ENCODE data around the gene ZNF784. TPM values are rescaled to one million over a fixed set of nuclear protein-coding genes. Genes with fewer than 3 reads are reported as not detected.

ZNF784 gene
- total and polyA plus RNA-seq, 2 experiments from 2014 or later = 5.5 to 7.2 TPM

DNA sequence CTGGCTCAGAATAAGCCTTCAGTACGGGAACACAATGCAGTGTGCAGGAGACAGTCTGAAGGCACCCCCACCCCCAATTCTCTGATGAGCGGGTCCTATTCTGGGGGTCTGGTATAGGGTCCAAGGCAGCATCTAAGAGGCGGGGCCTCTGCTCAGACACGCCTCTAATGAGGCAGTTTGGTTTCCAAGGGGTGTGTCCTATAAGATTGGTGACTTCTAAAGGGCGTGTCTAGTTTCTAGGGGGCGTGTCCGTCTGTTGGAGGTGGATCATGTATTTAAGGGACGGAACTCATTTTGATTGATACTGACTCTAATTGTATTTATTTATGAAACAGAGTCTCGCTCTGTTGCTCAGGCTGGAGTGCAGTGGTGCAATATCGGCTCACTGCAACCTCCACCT, 33.7 kb downstream of the ZNF784 start:
- Histone ChIP-seq H3K79me2 (no peaks in the 10 kb centered on the region), H3K36me3 (replicated peaks; ENCODE audit: insufficient read depth, low read depth) (no peaks in the 10 kb centered on the region), H3K4me3 (no peak overlapping the region), H3K9me3 (ENCODE audit: low read depth) (no peaks in the 10 kb centered on the region), H2AFZ (no peak overlapping the region), H4K20me1 (ENCODE audit: insufficient read depth, poor library complexity, severe bottlenecking) (no peaks in the 10 kb centered on the region), H3K4me2 (no peak overlapping the region), H3K4me1 (ENCODE audit: insufficient read depth) (peaks cover 7% of the 10 kb centered on the region), H3K27me3 (no peaks in the 10 kb centered on the region), H3K27ac (no peak overlapping the region), H3K9me2 (replicated peaks; ENCODE audit: insufficient read depth) (no peaks in the 10 kb centered on the region)
- TF ChIP-seq, protein P1, sequence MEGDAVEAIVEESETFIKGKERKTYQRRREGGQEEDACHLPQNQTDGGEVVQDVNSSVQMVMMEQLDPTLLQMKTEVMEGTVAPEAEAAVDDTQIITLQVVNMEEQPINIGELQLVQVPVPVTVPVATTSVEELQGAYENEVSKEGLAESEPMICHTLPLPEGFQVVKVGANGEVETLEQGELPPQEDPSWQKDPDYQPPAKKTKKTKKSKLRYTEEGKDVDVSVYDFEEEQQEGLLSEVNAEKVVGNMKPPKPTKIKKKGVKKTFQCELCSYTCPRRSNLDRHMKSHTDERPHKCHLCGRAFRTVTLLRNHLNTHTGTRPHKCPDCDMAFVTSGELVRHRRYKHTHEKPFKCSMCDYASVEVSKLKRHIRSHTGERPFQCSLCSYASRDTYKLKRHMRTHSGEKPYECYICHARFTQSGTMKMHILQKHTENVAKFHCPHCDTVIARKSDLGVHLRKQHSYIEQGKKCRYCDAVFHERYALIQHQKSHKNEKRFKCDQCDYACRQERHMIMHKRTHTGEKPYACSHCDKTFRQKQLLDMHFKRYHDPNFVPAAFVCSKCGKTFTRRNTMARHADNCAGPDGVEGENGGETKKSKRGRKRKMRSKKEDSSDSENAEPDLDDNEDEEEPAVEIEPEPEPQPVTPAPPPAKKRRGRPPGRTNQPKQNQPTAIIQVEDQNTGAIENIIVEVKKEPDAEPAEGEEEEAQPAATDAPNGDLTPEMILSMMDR (IDR thresholded peaks at IDR 0.05; ENCODE audit: poor library complexity) = no peak
- TF ChIP-seq EZH2phosphoT487 (IDR thresholded peaks at IDR 0.05; ENCODE audit: low read depth, severe bottlenecking, unreplicated experiment) (no peak), EZH2 (IDR thresholded peaks at IDR 0.05; ENCODE audit: borderline replicate concordance) (no peak)
- no peak for DNase-seq (ENCODE audit: low spot score)
- 83% methylated on average over 10 of the region's 10 CpGs for WGBS (ENCODE audit: low lambda C conversion rate, missing lambda C conversion rate)

DNA sequence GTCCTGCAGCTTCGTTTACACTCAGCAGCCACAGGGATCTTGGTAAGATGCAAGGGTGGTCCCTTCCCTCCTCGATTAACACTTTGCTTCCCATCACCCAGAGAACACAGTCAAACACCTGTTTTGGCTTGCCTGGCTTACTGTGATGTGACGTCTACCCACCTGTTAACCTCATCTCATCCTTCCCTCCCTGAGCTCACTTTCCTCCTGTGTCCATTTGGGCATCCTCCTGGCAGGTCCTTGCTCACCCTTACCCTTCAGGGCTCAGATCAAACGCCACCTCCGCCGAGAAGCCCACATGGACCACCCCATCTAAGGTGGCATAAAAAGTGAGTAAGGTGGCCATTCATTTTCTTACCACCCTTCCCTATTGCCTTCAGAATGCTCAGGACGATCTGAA, 34.3 kb downstream of the ZNF784 start:
- TF ChIP-seq EZH2phosphoT487 (IDR thresholded peaks at IDR 0.05; ENCODE audit: low read depth, severe bottlenecking, unreplicated experiment) = no peak
- TF ChIP-seq, protein P1 (IDR thresholded peaks at IDR 0.05; ENCODE audit: poor library complexity) = no peak
- Histone ChIP-seq H2AFZ (no peak overlapping the region), H3K4me3 (no peak overlapping the region), H3K4me2 (no peak overlapping the region), H3K79me2 (no peaks in the 10 kb centered on the region), H3K9me3 (ENCODE audit: low read depth) (no peaks in the 10 kb centered on the region), H3K27me3 (no peaks in the 10 kb centered on the region), H3K27ac (no peak overlapping the region), H3K36me3 (replicated peaks; ENCODE audit: insufficient read depth, low read depth) (no peaks in the 10 kb centered on the region), H4K20me1 (ENCODE audit: insufficient read depth, poor library complexity, severe bottlenecking) (no peaks in the 10 kb centered on the region), H3K4me1 (ENCODE audit: insufficient read depth) (peaks cover 7% of the 10 kb centered on the region), H3K9me2 (replicated peaks; ENCODE audit: insufficient read depth) (no peaks in the 10 kb centered on the region)
- WGBS (ENCODE audit: low lambda C conversion rate, missing lambda C conversion rate) = 60% methylated on average over 7 of the region's 7 CpGs
- no peak for DNase-seq (ENCODE audit: low spot score)

DNA sequence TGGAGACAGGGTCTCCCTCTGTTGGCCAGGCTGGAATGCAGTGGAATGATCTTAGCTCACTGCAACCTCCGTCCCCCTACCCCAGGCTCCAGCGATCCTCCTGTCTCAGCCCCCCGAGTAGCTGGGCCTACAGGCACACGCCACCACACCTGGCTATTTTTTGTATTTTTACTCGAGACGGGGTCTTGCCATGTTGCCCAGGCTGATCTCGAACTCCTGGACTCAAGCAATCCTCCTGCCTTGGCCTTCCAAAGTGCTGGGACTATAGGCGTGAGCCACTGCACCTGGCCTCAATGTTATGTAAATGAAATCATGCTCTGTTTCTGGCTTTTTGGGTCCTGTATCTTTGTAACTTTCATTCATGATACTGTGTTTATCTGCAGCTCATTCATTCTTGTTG, 35.6 kb downstream of the ZNF784 start:
- Histone ChIP-seq H3K27ac (no peak overlapping the region), H3K79me2 (no peaks in the 10 kb centered on the region), H3K4me2 (no peak overlapping the region), H3K36me3 (replicated peaks; ENCODE audit: insufficient read depth, low read depth) (no peaks in the 10 kb centered on the region), H3K4me1 (ENCODE audit: insufficient read depth) (peaks cover 7% of the 10 kb centered on the region), H3K9me2 (replicated peaks; ENCODE audit: insufficient read depth) (no peaks in the 10 kb centered on the region), H3K4me3 (no peak overlapping the region), H3K27me3 (no peaks in the 10 kb centered on the region), H4K20me1 (ENCODE audit: insufficient read depth, poor library complexity, severe bottlenecking) (no peaks in the 10 kb centered on the region), H3K9me3 (ENCODE audit: low read depth) (no peaks in the 10 kb centered on the region), H2AFZ (no peak overlapping the region)
- TF ChIP-seq EZH2phosphoT487 (IDR thresholded peaks at IDR 0.05; ENCODE audit: low read depth, severe bottlenecking, unreplicated experiment) (no peak), EZH2 (IDR thresholded peaks at IDR 0.05; ENCODE audit: borderline replicate concordance) (no peak)
- TF ChIP-seq, protein P1 (IDR thresholded peaks at IDR 0.05; ENCODE audit: poor library complexity) = no peak
- DNase-seq (ENCODE audit: low spot score) = no peak
- 95% methylated on average over 8 of the region's 8 CpGs for WGBS (ENCODE audit: low lambda C conversion rate, missing lambda C conversion rate)
